HepG2 (cell line): Measurements from ENCODE around the gene FAH. TPM values are rescaled to one million over a fixed set of nuclear protein-coding genes. Genes with fewer than 3 reads are reported as not detected.

Source experiments
- ARNT2 ChIP-seq: sonication (generic); formaldehyde crosslinking; IDR thresholded peaks from 2 replicates; pipeline ENCODE4 v1.8.0; 2022; ENCODE audit warnings: mild to moderate bottlenecking, low read depth, missing genetic modification reagents, moderate library complexity
- CEBPG ChIP-seq: IDR thresholded peaks from 2 replicates; pipeline ENCODE4 v1.6.1; 2016
- E2F2 ChIP-seq: sonication (generic); formaldehyde crosslinking; IDR thresholded peaks from 2 replicates; pipeline ENCODE4 v1.4.0; 2020; ENCODE audit warnings: missing genetic modification reagents, borderline replicate concordance
- ELF1 ChIP-seq: sonication (generic); formaldehyde crosslinking; IDR thresholded peaks from 2 replicates; pipeline ENCODE4 v1.4.0; 2020; ENCODE audit warnings: missing genetic modification reagents
- FOXA3 ChIP-seq: IDR thresholded peaks from 2 replicates; pipeline ENCODE4 v1.6.1; 2016; ENCODE audit warnings: missing genetic modification reagents, missing compliant biosample characterization
- GATAD1 ChIP-seq: IDR thresholded peaks from 2 replicates; pipeline ENCODE4 v1.6.1; 2016; ENCODE audit warnings: missing genetic modification reagents, missing compliant biosample characterization
- IRF2 ChIP-seq: IDR thresholded peaks from 2 replicates; pipeline ENCODE4 v1.6.1; 2018; ENCODE audit warnings: missing genetic modification reagents, missing compliant biosample characterization
- MEIS2 ChIP-seq: sonication (generic); formaldehyde crosslinking; IDR thresholded peaks from 2 replicates; pipeline ENCODE4 v1.9.0; 2021; ENCODE audit warnings: mild to moderate bottlenecking, missing genetic modification reagents
- NONO ChIP-seq, 2 experiments: fragments of 450-650 bp in 1 of 2; sonication (generic) in 1 of 2; formaldehyde crosslinking in 1 of 2; IDR thresholded peaks in 1 of 2; conservative IDR thresholded peaks in 1 of 2; 2 replicates each; pipeline versions ENCODE4 v1.6.1 to v1.8.0; 2017 to 2022; ENCODE audit warnings: mild to moderate bottlenecking in 1 of 2, missing genetic modification reagents in 1 of 2, moderate library complexity in 1 of 2
- POLR2AphosphoS2 ChIP-seq: IDR thresholded peaks from 2 replicates; pipeline ENCODE4 v1.6.1; 2011; ENCODE audit warnings: low read depth, low read length, improper control_type of control experiment
- PRDM10 ChIP-seq: sonication (generic); formaldehyde crosslinking; IDR thresholded peaks from 2 replicates; pipeline ENCODE4 v1.4.0; 2020; ENCODE audit warnings: low read depth, missing genetic modification reagents
- PRDM15 ChIP-seq: sonication (generic); formaldehyde crosslinking; IDR thresholded peaks from 2 replicates; pipeline ENCODE4 v1.4.0; 2020; ENCODE audit warnings: missing genetic modification reagents
- SKIL ChIP-seq: sonication (generic); formaldehyde crosslinking; IDR thresholded peaks from 2 replicates; pipeline ENCODE4 v1.8.0; 2022; ENCODE audit warnings: missing genetic modification reagents, mild to moderate bottlenecking, moderate library complexity, borderline replicate concordance
- SP140L ChIP-seq: sonication (generic); formaldehyde crosslinking; IDR thresholded peaks from 2 replicates; pipeline ENCODE4 v1.4.0; 2020; ENCODE audit warnings: missing genetic modification reagents, borderline replicate concordance
- SP4 ChIP-seq: sonication (generic); formaldehyde crosslinking; IDR thresholded peaks from 2 replicates; pipeline ENCODE4 v1.8.1; 2023; ENCODE audit warnings: mild to moderate bottlenecking, missing genetic modification reagents
- ZNF574 ChIP-seq: sonication (generic); formaldehyde crosslinking; IDR thresholded peaks from 2 replicates; pipeline ENCODE4 v1.4.0; 2020; ENCODE audit warnings: missing genetic modification reagents
- polyA plus RNA-seq, 8 experiments: library from polyadenylated mRNA; depleted of rRNA in 3 of 8; stranded (reverse) in 7 of 8; unstranded in 1 of 8; fragments of >200 nt; fragmentation: Illumina TruSeq in 4 of 8; extraction: Trizol in 4 of 8; gene quantifications; 2 replicates each; pipeline versions ENCODE4 v1.2.1 to v1.2.3, GENCODE V29; 2011 to 2016; ENCODE audit warnings: low read depth in 4 of 8, missing spikeins in 1 of 8, mixed read lengths in 1 of 8; ENCODE audit not compliant: insufficient read depth in 1 of 8
- total RNA-seq, 5 experiments: library from RNA; depleted of rRNA; stranded (reverse); fragments of >200 nt; fragmentation: Illumina TruSeq; extraction: Trizol; gene quantifications; 2 replicates each; pipeline ENCODE4 v1.2.3, GENCODE V29; 2016; ENCODE audit warnings: low read depth in 1 of 5

FAH gene
- total and polyA plus RNA-seq, 2 of the 13 experiments (the other 11 are each of a cell fraction or from before 2014, with no cell fraction given): 36.6 to 75.0 TPM

GRCh38 chr15:80171787-80172186 is 19.0 kb downstream of the FAH start (continued):
- peak; percentile 66; the same call in 1 of the 2 replicates for TF ChIP-seq MEIS2 (CRISPR knock-in tag)
- TF ChIP-seq SKIL: peak; percentile 47; the same call in 1 of the 2 replicates
- no peak for TF ChIP-seq ELF1 (CRISPR knock-in tag)
- TF ChIP-seq ZNF574 (CRISPR knock-in tag): peak; percentile 37; the same call in 1 of the 2 replicates
- no peak for TF ChIP-seq ARNT2
- 0 out of 2 replicates have a peak, but pooled peaks have one; percentile 49 for TF ChIP-seq PRDM10 (CRISPR knock-in tag)
- TF ChIP-seq PRDM15 (CRISPR knock-in tag): peak; percentile 34; the same call in 1 of the 2 replicates
- peak; percentile 58 for TF ChIP-seq GATAD1
- TF ChIP-seq E2F2 (CRISPR knock-in tag): no peak
- peak; percentile 68 for TF ChIP-seq CEBPG (CRISPR knock-in tag)
- TF ChIP-seq IRF2 (CRISPR knock-in tag): peak; percentile 15; the same call in 1 of the 2 replicates
- TF ChIP-seq NONO (IDR thresholded peaks at IDR 0.05): no peak
- TF ChIP-seq NONO (CRISPR knock-in tag; conservative IDR thresholded peaks at IDR 0.05): peak; percentile 44
- TF ChIP-seq FOXA3: peak; percentile 59
- 0 out of 2 replicates have a peak, but pooled peaks have one; percentile 40 for TF ChIP-seq SP4 (CRISPR knock-in tag)
- TF ChIP-seq POLR2AphosphoS2: no peak
- 0 out of 2 replicates have a peak, but pooled peaks have one; percentile 36 for TF ChIP-seq SP140L (CRISPR knock-in tag)
